Measurements from ENCODE around the gene CARD11. TPM values are rescaled to one million over a fixed set of nuclear protein-coding genes. Genes with fewer than 3 reads are reported as not detected.

CARD11 gene
- total and polyA plus RNA-seq, 8 donors: 2.7 to 8.1 (median 3.9) TPM

GRCh38 chr7:2923886-2924574 is 119.6 kb downstream of the CARD11 start:
- H3K27ac ChIP-seq: no peak overlapping the region
- no peak for ATAC-seq
- H3K27me3 ChIP-seq: peaks cover 0 to 26% of the 10 kb centered on the region in 2 donors
- intact Hi-C loops (cut with DNase I): no loop called here
- H3K4me3 ChIP-seq: no peak overlapping the region
- no peak for TF ChIP-seq CTCF (IDR thresholded peaks at IDR 0.05)
- no peaks in the 10 kb centered on the region for H3K36me3 ChIP-seq
- H3K4me1 ChIP-seq: no peaks in the 10 kb centered on the region
- DNase-seq: peak in 1 of 4 donors; percentile 58
- no peaks in the 10 kb centered on the region for H3K9me3 ChIP-seq

GRCh38 chr7:2923291-2923781 is 120.3 kb downstream of the CARD11 start:
- Histone ChIP-seq H3K4me3 (no peak overlapping the region), H3K4me1 (no peaks in the 10 kb centered on the region), H3K36me3 (no peaks in the 10 kb centered on the region), H3K27me3 (peaks cover 0 to 25% of the 10 kb centered on the region in 2 donors), H3K27ac (no peak overlapping the region), H3K9me3 (no peaks in the 10 kb centered on the region)
- intact Hi-C loops (cut with DNase I): no loop called here
- ATAC-seq: no peak
- TF ChIP-seq CTCF (IDR thresholded peaks at IDR 0.05): no peak
- DNase-seq: peak in 1 of 4 donors; percentile 74

GRCh38 chr7:2922866-2923265 is 120.8 kb downstream of the CARD11 start:
- intact Hi-C loops (cut with DNase I): no loop called here
- no peaks in the 10 kb centered on the region for H3K36me3 ChIP-seq
- no peak overlapping the region for H3K27ac ChIP-seq
- DNase-seq: peak in 1 of 4 donors; percentile 64
- H3K9me3 ChIP-seq: no peaks in the 10 kb centered on the region
- peaks cover 0 to 27% of the 10 kb centered on the region in 2 donors for H3K27me3 ChIP-seq
- no peaks in the 10 kb centered on the region for H3K4me1 ChIP-seq
- ATAC-seq: no peak
- H3K4me3 ChIP-seq: no peak overlapping the region
- TF ChIP-seq CTCF (IDR thresholded peaks at IDR 0.05): no peak

- intact Hi-C loops (cut with DNase I): no loop called here
- no peaks in the 10 kb centered on the region for H3K36me3 ChIP-seq
- no peak overlapping the region for H3K4me3 ChIP-seq
- H3K9me3 ChIP-seq: no peaks in the 10 kb centered on the region
- H3K27ac ChIP-seq: no peak overlapping the region
- no peak for TF ChIP-seq CTCF (IDR thresholded peaks at IDR 0.05)
- peaks cover 0 to 27% of the 10 kb centered on the region in 2 donors for H3K27me3 ChIP-seq
- no peak for ATAC-seq
- peak in 1 of 4 donors; percentile 73 for DNase-seq
- H3K4me1 ChIP-seq: no peaks in the 10 kb centered on the region
Measured at GRCh38 chr7:2922348-2922691, 121.3 kb downstream of the CARD11 start.

- DNase-seq: peak in 1 of 4 donors; percentile 34
- Histone ChIP-seq H3K36me3 (no peaks in the 10 kb centered on the region), H3K27me3 (peaks cover 0 to 27% of the 10 kb centered on the region in 2 donors), H3K27ac (no peak overlapping the region), H3K9me3 (no peaks in the 10 kb centered on the region), H3K4me1 (no peaks in the 10 kb centered on the region), H3K4me3 (no peak overlapping the region)
- no peak for TF ChIP-seq CTCF (IDR thresholded peaks at IDR 0.05)
- no peak for ATAC-seq
- intact Hi-C loops (cut with DNase I): no loop called here
Measured at GRCh38 chr7:2921653-2922347, 121.9 kb downstream of the CARD11 start.

Measured in left lung (tissue), 10 donors.